Measurements from ENCODE around the gene CTBP2. TPM values are rescaled to one million over a fixed set of nuclear protein-coding genes. Genes with fewer than 3 reads are reported as not detected.
A peak's percentile ranks its signal among the peaks of the same experiment; 100 is the strongest.
"Not testable (repeated sequence)": the region's sequence is repeated elsewhere in the genome, so short reads cannot be mapped to it uniquely, and the experiment has no call there.

Gene CTBP2
- total RNA-seq, 1 experiment from 2014 or later = 67.8 TPM

DNA sequence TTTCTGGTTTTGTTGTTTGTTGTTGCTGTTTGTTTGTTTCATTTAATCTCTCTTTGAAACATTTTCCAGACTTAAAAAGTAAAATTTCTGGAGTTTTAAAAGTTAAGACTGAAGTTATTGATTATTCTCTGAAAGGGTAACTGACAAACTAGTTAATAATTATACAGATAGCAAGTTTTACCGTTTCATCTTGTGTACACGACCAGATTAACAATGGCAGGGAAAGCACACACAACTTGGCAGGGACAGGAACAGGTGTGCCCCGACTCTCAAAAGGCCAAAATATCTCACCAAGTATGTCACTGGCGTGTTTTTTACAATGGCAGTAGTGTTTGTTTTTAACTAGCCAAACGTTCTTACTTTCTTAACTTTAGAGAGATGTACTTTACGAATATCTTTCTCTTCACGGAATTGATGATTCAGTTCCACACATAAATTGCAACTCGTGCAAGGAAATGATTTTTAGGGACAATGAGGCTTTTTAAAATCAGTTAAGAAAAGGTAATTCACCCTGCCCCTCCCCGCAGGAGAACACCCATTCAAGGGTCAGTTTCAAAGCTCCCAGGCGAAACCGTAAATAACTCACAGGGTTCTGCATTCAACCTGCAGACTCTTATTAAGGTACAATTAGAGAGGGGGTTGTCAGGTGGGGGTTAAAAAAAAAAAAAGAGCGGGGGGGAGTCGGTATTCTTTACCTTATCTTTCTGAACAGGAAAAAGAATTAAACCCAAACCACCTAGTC lies 3.5 kb downstream of the CTBP2 start:
- no peak overlapping the region for H3K4me3 ChIP-seq
- peaks cover 20% of the 10 kb centered on the region for H3K4me1 ChIP-seq
- H3K27me3 ChIP-seq = no peaks in the 10 kb centered on the region
- peaks cover 3% of the 10 kb centered on the region for H3K36me3 ChIP-seq
- DNase-seq = peak; percentile 35 to 62
- H3K9me3 ChIP-seq (replicated peaks) = no peaks in the 10 kb centered on the region
- peak overlapping the region; percentile 66 for H3K27ac ChIP-seq

GRCh38 chr10:125156196-125156595 lies 4.2 kb downstream of the CTBP2 start:
- peaks cover 5% of the 10 kb centered on the region for H3K36me3 ChIP-seq
- H3K4me1 ChIP-seq = peaks cover 20% of the 10 kb centered on the region
- no peak for DNase-seq
- no peaks in the 10 kb centered on the region for H3K27me3 ChIP-seq
- H3K9me3 ChIP-seq (replicated peaks) = no peaks in the 10 kb centered on the region
- H3K4me3 ChIP-seq = no peak overlapping the region
- H3K27ac ChIP-seq = peak overlapping the region; percentile 66

DNA sequence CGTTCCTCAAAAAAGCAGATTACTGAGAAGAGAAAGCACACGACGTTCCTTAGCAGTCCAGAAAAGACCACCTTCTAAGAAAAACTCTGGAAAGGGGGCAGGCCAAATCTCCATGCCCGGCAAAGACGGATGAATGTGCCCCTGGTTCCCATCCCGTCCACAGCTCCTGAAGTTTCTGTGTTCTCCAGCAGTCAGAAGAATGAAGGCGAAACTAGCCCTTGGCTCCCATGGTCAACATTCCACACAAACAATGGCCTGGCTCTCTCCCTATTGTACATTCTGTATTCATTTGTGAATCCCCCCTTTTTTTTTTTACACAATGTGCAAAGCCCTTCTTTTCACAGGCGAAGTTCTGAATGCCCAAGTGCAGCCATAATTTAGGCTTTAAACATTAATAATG lies 5.3 kb downstream of the CTBP2 start:
- peaks cover 8% of the 10 kb centered on the region for H3K36me3 ChIP-seq
- no peak overlapping the region for H3K4me3 ChIP-seq
- H3K27me3 ChIP-seq = no peaks in the 10 kb centered on the region
- no peaks in the 10 kb centered on the region for H3K9me3 ChIP-seq (replicated peaks)
- DNase-seq = no peak
- H3K4me1 ChIP-seq = peaks cover 20% of the 10 kb centered on the region
- no peak overlapping the region for H3K27ac ChIP-seq

DNA sequence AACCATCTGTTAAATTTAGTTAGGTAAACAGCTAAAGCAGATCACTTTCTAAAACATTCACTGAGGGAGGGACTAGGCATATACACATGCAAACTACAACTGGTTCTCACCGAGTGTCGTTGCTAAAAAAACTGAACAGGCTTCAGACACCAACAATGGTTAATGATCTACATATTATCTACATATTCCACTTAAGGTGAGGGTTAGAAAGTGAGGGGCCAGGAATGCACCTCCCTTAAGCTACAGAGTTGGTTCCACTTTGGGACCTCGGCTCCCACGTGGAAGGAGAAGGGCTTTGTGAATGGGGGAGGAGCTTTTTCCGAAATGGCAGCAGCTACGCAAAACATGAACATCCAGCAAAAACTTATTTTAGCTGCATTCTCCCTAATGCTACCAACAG lies 5.8 kb downstream of the CTBP2 start:
- no peak overlapping the region for H3K4me3 ChIP-seq
- no peak for DNase-seq
- no peak overlapping the region for H3K27ac ChIP-seq
- no peaks in the 10 kb centered on the region for H3K9me3 ChIP-seq (replicated peaks)
- peaks cover 8% of the 10 kb centered on the region for H3K36me3 ChIP-seq
- no peaks in the 10 kb centered on the region for H3K27me3 ChIP-seq
- peaks cover 21% of the 10 kb centered on the region for H3K4me1 ChIP-seq

DNA sequence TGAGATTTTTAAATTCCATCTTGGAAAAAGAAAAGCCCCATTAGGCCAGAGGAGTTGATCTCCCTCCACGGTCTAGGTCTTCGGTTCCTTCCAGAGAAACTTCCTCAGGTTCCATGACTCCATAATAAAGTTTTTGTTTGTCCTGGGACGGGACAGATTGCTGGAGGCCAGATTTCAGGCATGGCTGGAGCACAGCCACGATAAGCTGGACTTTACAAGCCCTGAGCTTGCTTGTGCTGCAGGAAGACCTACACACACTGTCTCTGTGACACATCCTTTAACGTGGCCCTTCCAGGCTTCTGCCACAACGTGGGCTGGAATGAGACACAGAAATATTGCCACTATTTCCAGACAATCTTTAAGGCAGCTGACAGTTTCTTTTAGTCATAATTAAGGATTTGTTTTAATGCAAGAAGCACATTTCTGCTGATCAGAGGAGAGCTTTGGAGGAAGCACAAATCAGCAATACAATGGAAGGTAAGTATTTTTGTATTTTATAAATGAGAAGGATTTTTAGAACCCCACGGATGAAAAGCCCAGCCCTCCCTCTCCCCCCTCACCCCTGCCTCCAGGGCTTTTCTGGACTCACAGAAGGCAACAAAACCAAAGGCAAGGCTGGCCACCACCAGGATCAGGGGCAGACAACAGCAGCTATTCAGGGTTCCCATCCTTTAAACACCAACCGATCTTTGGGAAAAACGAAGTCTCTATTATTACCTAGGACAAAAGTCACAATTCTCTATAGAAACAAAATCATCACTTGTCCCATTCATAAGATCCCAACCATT lies 6.5 kb downstream of the CTBP2 start:
- peaks cover 25% of the 10 kb centered on the region for H3K4me1 ChIP-seq
- no peak for DNase-seq
- no peaks in the 10 kb centered on the region for H3K27me3 ChIP-seq
- peaks cover 8% of the 10 kb centered on the region for H3K36me3 ChIP-seq
- H3K27ac ChIP-seq = no peak overlapping the region
- no peak overlapping the region for H3K4me3 ChIP-seq
- H3K9me3 ChIP-seq (replicated peaks) = no peaks in the 10 kb centered on the region

GRCh38 chr10:125152450-125153368 lies 7.7 kb downstream of the CTBP2 start:
- Histone ChIP-seq H3K36me3 (peaks cover 8% of the 10 kb centered on the region), H3K9me3 (replicated peaks) (no peaks in the 10 kb centered on the region), H3K4me3 (no peak overlapping the region), H3K27ac (no peak overlapping the region), H3K27me3 (no peaks in the 10 kb centered on the region), H3K4me1 (peaks cover 35% of the 10 kb centered on the region)
- DNase-seq = no peak

- Histone ChIP-seq H3K36me3 (peaks cover 10% of the 10 kb centered on the region), H3K4me3 (no peak overlapping the region), H3K27me3 (no peaks in the 10 kb centered on the region), H3K9me3 (replicated peaks) (no peaks in the 10 kb centered on the region), H3K4me1 (peaks cover 35% of the 10 kb centered on the region), H3K27ac (no peak overlapping the region)
- no peak for DNase-seq
These were observed 8.6 kb downstream of the CTBP2 start for GRCh38 chr10:125151553-125152449.

DNA sequence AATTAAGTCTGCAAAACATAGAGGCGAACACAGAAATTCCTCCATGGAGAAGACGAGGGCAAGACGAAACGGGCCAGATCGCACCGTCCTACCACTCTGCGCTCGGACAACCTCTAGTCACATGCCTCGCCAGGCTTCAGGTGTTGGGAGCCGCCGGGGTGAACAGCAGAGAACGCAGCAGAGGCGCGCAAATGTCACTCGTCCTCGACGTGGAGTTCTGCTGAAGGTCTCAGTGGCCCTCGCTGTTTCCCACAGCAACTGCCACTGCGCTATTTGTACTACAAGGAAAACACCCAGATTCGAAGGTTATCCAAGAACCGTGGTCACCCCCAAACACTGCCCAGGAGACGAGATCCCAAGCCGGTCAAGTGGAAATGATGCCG lies 9.2 kb downstream of the CTBP2 start:
- DNase-seq = no peak
- Histone ChIP-seq H3K27ac (no peak overlapping the region), H3K4me3 (no peak overlapping the region), H3K27me3 (no peaks in the 10 kb centered on the region), H3K4me1 (peaks cover 28% of the 10 kb centered on the region), H3K9me3 (replicated peaks) (no peaks in the 10 kb centered on the region), H3K36me3 (peaks cover 11% of the 10 kb centered on the region)

- H3K4me1 ChIP-seq = peaks cover 24% of the 10 kb centered on the region
These were observed 9.8 kb downstream of the CTBP2 start for GRCh38 chr10:125150376-125151083.

DNA sequence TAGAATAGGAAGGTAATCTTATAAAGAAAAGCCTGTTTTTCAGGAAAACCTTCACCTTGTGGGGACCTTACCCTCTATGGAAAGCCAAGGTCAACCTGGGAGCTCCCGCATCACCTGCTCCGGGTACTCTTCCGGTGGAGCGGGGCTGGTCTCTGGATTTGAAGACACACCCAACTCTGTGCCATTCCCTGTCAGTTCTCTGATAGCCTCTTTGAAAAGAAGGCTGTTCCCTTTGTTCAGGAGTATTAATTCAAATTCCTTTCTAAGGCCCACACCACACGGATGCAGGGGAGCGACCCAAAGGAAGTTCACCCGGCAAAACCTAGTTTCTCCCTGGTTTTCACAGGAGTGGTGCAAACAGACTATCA lies 10.7 kb downstream of the CTBP2 start:
- Histone ChIP-seq H3K36me3 (peaks cover 11% of the 10 kb centered on the region), H3K4me1 (peaks cover 24% of the 10 kb centered on the region), H3K9me3 (replicated peaks) (no peaks in the 10 kb centered on the region), H3K27ac (no peak overlapping the region), H3K4me3 (no peak overlapping the region), H3K27me3 (no peaks in the 10 kb centered on the region)
- DNase-seq = no peak

More at GRCh38 chr10:125150376-125151083, 9.8 kb downstream of the CTBP2 start:
- DNase-seq; H3K27ac ChIP-seq; H3K27me3 ChIP-seq; H3K9me3 ChIP-seq (replicated peaks); H3K4me3 ChIP-seq: not testable (repeated sequence)
- H3K36me3 ChIP-seq = peaks cover 11% of the 10 kb centered on the region

DNA sequence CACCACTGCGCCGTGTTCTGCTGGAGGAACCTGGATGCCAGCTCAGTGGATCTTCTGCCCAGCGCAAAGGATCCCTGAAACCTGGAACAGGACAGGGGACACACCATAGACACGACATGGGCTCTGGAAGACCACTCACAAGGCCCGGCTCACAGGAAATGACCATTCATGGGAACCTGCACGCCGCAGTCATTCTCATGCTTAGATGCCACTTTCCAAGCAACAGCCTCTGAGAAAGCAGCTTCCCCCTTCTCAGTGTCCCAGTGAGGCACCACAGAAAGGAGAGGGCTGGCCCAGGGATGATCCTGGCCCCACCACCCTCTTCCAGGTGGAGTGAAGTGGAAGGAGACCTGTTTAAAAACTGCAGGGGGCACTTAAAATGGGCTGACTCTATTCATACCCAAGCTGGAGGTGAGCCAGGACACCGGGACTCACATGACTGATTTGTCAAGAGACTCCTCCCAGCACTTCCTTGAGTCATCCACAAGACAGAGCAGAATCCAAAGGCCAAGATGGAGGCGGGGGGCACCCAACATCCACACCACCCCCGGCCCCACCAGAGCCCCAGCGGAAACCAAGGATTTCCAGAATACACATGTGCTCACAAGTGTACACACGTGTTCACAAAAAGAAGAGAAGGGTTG lies 11.2 kb downstream of the CTBP2 start:
- DNase-seq = no peak
- peaks cover 24% of the 10 kb centered on the region for H3K4me1 ChIP-seq

GRCh38 chr10:125148528-125148927 lies 11.8 kb downstream of the CTBP2 start:
- H3K27ac ChIP-seq = no peak overlapping the region
- H3K4me1 ChIP-seq = peaks cover 24% of the 10 kb centered on the region
- DNase-seq = no peak

More for the DNA sequence above, 11.2 kb downstream of the CTBP2 start:
- Histone ChIP-seq H3K27me3 (no peaks in the 10 kb centered on the region), H3K9me3 (replicated peaks) (no peaks in the 10 kb centered on the region), H3K36me3 (peaks cover 11% of the 10 kb centered on the region), H3K4me3 (no peak overlapping the region), H3K27ac (no peak overlapping the region)

DNA sequence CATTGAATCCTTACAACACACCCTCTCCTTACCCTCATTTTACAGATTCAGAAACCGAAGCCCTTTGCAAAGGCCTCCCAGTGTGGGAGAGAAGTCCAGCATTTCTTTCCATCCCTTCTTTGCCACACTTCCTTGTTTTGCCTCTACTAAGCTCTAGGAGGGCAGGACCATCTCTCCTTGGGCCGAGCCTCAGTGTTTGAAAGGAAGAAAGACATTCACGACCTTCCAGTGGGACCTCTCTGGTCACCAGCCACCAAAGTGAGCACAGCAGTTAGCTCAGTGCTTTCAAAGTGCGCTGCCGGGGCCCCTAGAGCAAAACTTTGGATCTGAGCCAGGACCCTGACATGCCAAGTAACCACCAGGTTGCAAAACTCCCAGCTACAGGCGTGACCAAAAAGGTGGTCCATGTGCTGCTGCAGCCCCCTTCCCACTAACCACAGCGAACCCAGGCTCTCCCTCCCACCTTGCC lies 12.4 kb downstream of the CTBP2 start:
- no peaks in the 10 kb centered on the region for H3K27me3 ChIP-seq
- H3K9me3 ChIP-seq (replicated peaks) = no peaks in the 10 kb centered on the region
- DNase-seq = peak; percentile 39 to 67
- H3K4me1 ChIP-seq = peaks cover 24% of the 10 kb centered on the region
- H3K36me3 ChIP-seq = peaks cover 11% of the 10 kb centered on the region
- no peak overlapping the region for H3K27ac ChIP-seq
- H3K4me3 ChIP-seq = no peak overlapping the region

More at GRCh38 chr10:125148528-125148927, 11.8 kb downstream of the CTBP2 start:
- Histone ChIP-seq H3K27me3 (no peaks in the 10 kb centered on the region), H3K36me3 (peaks cover 11% of the 10 kb centered on the region), H3K4me3 (no peak overlapping the region), H3K9me3 (replicated peaks) (no peaks in the 10 kb centered on the region)

All from SJCRH30 (cell line).